M059J (cell line): Measurements from ENCODE around the gene SEC14L1. TPM values are rescaled to one million over a fixed set of nuclear protein-coding genes. Genes with fewer than 3 reads are reported as not detected.

Experiments used
- DNase-seq: peaks from one replicate; pipeline ENCODE4 v3.0.0-alpha.2; 2012; ENCODE audit warnings: low read depth
- total RNA-seq: library from RNA; depleted of rRNA; stranded (reverse); fragments of >200 nt; shearing (Covaris generic); gene quantifications from 2 replicates; pipeline ENCODE4 v1.2.3, GENCODE V29; 2014

SEC14L1 gene
- total RNA-seq, 1 experiment from 2014 or later: 49.4 TPM

DNA sequence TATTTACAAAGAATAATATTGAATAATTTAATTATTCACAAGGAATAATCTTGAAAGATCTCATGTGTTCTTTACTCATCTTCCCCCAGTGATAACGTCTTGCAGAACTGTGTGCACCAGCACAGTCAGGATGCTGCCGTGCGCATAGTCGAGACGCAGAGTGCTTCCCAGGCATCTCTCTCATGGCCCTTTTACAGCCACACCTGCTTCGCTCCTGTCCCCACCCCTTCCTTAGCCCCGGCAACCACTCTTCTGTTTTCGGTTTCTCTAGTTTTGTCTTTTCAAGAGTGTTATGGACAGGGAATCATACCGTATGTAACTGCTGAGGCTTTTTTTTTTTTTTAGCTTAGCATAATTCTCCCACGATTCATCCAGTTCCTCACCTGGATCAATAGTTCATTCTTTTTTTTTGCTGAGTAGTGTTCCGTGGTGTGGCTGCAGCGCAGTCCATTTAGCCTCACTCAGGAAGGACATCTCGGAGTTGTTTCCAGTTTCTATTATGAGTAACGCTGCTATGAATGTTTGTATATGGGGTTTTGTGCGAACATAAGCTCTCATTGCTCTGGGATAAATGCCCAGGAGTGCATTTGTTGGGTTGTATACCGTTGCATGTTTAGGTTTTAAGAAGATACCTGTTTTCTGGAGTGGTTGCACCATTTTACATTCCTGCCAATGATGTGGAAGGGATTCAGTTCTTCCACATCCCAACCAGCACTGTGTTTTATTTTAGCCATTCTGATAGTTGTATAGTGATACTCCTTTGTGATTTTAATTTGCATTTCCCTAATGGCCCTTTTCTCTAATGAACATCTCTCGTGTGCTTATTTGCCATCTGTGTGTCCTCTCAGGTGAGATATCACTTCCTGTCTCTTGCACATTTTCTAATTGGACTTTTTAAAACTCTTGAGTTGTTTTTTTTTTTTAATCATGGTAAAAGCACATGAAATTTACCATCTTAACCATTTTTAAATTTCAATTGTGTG lies 47.6 kb downstream of the SEC14L1 start:
- DNase-seq: peak; percentile 11

DNA sequence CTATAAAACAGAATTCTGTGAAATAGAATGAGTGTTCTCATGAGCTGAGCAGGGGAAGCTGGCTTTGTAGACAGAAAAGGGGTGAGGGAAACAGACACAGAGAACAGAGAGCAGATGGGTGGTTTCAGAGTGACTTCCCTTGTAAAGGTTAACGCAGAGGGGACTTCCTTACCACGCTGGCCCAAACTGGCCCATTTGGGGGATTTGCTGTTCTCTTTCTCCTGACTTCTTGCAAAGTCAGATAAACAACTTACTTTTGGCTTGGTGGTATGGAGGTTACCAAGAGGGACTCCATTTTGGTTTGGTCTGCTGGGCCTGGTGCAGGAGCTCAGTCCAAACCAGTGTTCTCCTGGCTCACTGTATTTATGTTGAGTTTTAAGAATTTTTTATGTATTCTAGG lies 48.4 kb downstream of the SEC14L1 start:
- DNase-seq: no peak

DNA sequence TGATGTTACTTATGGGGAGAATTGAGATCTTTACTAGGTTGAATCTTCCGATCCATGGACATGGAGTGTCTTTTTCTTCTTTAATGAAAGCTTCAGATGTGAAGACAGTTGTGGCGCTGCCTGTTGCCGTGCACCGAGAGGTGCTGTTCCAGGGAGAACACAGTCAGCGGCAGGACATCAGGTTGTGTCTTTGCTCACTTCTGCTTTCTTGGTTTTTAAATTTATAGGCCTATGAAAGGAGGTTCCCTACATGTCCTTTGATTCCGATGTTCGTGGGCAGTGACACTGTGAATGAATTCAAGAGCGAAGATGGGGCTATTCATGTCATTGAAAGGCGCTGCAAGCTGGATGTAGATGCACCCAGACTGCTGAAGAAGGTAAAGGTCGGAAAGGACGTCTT lies 49.8 kb downstream of the SEC14L1 start:
- DNase-seq: no peak

DNA sequence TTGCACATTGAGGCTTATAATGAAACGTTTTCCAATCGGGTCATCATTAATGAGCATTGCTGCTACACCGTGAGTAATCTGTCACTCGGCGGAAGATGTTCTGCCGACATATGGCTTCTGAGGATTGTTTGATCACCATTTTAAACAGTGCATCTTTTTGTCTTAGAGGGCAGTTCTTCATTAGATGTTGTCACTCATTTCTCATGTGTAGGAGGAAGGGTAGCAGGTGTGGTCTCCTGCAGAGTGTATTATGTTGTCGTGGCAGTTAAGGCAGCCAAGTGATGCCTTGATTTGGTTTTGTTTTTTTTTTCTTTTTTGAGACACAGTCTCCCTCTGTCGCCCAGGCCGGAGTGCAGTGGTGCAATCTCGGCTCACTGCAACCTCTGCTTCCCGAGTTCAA lies 50.5 kb downstream of the SEC14L1 start:
- no peak for DNase-seq

DNA sequence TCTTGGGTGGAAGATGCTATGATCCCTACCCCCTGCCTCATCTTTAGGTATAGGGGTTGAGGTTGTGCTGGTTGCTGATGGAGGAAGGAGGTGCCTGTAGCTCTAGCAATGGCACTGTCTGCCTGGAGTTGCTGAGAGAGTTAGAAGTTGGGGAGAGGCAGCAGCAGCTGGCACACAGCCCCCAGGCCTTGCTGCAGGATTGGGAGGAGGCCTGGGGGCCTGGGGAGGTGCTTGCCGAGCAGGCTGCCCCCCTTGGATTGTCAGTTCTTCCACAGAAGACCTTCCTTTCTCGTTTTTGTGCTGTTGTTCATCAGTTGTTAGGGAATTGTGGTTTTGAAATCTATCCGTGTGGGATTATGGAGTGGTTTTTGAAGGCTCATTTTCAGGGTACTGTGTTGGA lies 52.9 kb downstream of the SEC14L1 start:
- no peak for DNase-seq

DNA sequence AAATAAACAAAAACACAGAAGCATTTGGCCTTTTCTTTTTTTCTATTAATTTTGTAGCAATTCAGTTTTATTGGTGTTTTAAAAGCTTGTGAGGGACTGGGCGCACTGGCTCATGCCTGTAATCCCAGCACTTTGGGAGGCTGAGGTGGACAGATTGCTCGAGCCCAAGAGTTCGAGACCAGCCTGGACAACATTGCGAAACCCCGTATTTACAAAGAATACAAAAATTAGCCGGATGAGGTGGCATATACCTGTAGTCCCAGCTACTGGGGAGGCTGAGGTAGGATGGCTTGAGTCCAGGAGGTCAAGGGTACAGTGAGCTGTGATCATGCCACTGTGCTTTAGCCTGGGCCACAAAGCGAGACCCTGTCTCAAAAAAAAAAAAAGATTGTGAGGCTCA lies 53.4 kb downstream of the SEC14L1 start:
- no peak for DNase-seq

DNA sequence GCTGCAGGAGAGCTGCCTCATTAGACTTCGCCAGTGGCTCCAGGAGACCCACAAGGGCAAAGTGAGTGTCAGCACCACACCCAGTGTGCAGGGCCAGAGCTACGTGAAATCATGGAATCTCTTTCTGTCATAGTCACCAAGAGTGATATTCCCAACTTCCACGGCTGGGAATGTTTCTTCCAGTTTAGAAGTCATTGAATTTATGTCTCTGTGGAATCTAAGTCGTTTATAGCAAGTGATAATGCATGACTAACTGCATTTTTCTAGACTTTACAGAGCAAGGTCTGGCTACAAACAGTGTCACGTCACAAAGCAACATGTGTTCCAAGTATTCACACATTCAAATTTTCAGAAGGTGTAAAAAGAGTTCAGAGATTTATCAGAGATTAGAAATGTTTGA lies 55.5 kb downstream of the SEC14L1 start:
- DNase-seq: no peak

DNA sequence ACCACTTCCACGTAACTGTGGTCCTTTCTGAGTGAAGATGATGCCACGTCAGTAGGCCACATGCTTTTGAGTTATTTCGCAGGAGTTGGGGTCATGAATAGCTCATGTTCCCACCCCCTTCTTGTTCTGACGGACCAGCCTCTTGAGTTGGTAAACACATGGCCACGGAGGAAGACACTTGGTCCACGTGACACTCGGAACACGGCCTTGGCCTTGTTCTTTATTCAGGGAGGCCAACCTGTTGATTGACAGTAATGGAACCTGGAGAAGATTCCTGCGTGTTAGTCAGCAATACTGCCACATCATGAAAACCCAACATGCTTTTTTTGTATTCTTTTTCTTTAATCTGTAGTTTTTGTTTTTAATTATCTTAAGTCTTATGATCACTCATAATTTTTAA lies 56.3 kb downstream of the SEC14L1 start:
- DNase-seq: no peak

DNA sequence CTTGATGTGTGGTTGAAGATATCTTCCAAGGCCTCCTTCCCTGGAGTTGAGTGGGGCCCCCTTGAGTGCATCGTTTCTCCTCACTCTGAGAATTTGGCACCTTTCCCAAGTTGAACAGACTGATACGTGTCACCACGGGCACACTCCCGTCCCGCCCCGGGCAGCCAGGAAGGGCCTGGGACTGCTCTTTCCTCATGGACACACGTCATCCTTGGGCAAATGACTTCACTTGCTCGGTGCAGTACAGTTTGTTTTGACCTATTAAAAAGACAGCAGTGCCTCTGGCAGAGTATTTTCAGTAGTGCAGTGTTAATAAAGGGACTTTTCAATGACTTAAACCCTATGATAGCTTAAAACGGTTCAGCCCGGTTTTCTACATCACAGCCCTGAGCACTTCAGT lies 59.9 kb downstream of the SEC14L1 start:
- DNase-seq: no peak

DNA sequence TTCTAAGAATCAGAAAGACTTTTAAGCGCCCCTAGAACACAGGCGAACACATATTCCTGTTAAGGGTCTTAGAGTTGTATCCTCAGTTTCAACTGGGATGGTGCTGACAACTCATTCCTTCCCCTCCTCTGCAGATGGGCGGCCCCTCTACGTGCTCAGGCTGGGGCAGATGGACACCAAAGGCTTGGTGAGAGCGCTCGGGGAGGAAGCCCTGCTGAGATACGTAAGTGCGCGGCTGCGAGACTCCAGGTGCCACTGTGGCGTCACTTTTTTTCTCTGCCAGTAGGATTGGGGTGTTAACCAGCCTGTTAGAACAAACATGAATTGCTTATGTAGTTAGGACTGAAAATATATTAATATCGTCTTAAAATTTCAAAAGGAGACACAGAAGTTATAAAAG lies 62.7 kb downstream of the SEC14L1 start:
- DNase-seq: no peak

DNA sequence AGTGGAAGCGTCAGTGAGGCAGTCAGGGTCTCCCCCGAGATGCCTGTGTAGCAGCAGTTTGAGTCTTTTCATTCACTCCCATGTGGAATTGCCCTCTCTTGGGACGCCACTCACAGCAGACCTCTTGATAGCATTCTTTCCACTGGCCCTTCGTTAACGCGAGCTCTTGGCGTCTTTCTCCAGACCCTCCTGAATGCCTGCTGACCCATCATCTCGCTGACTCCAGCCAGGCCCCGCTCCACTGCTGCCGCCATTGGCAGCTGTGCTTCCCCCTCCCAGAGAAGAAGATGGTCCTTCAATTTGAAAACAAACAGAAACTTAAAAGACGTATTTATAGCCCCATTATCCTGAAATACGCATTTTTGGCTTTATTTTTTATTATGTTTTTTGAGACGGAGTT lies 63.1 kb downstream of the SEC14L1 start:
- DNase-seq: no peak

DNA sequence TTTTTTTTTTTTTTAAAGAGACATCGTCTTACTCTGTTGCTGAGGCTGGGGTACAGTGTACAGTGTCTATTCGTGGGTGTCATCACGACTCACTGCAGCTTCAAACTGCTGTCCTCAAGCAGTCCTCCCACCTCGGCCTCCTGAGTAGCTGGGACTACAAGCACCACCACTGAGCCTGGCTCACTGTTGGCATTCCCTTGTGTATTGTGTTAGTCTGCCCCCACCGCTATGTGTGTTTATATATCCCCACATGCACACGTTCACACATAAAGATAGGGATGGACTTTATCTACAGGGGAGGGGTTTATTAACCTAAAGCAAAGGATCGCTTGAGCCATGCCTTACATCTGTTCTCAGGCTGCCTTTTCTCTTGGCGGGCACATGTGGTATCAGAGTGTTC lies 63.8 kb downstream of the SEC14L1 start:
- no peak for DNase-seq

DNA sequence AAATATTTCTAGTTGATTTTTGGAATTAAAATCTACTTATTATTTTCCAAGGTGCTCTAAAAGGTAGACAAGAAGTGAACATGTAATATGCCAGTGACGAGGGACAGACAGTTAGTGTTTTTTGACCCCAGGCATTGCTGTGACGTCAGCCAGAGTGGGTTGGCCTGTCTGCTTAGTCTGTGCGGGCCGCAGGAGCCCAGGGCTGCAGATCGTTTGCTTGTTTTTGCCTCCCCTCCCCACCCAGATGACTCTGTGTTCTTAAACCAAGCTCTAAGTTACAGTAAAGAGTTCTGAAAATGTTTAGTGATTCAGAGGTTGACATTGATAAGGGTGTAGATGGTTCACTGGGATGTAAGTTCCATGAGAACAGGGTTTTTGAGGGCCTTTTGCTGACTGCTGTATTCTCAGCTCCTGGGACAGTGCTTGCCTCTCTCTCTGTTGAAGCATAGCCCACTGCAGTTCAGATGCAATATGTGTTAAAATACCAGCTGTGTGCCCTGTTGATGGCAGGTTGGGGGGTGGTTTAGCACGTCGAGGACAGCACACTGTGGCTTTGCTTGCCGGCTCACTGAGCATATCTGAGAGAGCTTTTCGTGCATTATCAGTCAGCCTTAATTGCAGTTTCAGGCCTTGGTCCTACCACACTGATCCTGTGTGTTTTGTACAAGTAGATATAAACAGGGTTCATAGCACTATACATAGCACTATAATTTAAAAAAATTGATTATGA lies 64.8 kb downstream of the SEC14L1 start:
- DNase-seq: no peak

DNA sequence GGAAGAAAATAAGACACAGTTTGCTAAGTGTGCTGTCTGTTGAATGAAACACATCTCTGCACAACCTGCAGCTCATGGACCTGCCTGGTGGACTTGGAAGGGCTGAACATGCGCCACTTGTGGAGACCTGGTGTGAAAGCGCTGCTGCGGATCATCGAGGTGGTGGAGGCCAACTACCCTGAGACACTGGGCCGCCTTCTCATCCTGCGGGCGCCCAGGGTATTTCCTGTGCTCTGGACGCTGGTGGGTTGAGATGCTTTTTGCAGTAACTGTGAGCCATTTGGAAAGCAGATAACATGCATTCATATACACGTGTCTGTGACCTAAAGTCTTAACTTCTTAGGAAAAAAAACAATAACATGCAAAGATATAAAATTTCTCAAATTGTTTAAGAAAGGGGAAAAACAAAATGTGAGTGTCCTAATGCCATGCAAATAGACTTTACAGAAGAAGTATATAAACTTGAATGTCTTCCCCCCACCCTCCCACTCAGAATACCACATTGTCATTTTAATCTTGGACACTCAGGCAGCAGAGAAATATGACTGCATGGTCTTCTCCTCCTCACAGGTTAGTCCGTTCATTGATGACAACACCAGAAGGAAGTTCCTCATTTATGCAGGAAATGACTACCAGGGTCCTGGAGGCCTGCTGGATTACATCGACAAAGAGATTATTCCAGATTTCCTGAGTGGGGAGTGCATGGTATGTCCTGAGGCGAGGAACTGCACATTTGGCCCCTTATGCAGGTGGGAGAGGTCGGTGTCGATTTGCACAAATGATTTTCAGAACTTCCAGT lies 65.6 kb downstream of the SEC14L1 start:
- no peak for DNase-seq

DNA sequence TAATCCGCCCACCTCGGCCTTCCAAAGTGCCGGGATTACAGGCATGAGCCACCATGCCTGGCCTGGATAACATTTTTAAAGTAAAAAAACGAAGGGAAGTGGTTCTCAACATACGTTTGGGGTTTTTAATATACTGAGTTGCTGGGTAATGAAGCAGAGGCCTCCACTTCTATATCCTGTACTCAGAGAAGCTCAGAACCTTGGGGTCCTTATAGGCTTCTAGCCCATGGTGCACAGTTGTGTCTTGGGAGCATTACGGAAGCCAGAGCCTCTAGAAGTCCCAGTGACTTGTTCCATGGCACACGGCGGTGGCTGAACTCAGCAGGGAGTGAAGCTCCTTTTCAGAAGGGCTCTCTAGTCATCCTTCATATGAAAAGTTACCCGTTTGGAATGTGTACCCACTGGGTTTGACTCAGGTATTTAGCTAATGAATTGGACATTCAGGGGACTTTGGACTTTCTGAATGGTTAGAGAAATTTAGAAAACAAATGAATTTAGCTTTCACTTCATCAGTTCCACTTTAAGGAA lies 67.0 kb downstream of the SEC14L1 start:
- no peak for DNase-seq

DNA sequence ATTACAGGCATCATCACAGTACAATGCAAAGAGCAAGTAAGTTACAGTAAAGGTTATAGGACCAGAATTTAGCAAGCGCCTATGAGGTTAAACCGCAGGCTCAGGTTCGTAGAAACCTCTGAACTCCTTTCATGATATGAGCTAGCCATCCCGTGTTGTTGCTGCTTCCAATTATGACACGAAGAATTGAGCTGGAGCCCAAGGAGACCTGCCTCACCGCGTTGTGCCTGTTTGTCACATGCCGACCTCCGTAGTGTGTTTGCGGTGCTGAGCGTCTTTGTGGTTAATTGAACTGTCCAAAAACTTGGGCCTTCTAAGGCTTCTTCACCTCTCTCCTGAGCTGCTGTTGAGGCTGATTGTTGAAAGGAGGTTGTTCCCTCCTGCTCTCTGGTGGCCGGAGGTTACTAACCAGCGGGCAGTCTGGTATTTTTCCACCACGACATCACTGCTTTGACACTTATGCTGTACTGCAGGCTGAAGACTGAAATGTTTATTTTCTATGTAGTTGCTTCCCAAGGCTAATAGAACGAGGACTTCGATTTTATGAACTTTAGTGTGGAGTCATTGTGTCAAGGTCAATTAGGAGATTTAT lies 67.5 kb downstream of the SEC14L1 start:
- DNase-seq: peak; percentile 52

DNA sequence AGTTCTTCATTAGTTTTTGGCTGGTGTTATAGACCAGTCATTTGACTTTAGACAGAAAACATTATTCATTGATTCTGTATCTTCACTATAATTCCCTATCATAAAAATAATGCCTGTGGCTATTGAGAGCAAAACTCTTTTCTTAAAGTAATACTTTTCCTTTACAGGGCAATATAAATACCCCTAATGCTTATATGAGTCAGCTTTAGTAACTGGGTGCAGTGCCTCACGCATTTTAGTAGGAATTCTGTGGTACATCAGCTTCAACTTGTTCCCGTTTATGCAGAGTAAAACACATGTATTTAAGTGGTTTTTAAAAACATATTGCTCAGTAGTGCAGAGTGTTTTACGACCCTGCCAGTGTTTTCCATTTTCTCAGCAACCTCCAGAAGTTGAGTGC lies 68.1 kb downstream of the SEC14L1 start:
- no peak for DNase-seq

DNA sequence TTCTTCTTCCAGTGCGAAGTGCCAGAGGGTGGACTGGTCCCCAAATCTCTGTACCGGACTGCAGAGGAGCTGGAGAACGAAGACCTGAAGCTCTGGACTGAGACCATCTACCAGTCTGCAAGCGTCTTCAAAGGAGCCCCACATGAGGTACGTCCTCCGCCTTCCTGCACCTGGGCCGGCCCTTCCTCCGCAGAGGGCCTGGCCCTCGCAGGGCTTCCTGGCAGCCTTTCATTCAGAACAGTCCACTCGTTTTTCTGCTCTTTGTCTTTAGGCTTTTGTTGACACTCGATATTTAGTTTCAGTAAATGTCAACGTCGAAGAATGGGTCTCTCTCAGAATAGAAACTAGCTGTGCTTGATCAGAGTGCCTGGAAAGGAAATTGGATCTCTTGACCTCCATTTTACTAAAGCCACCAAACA lies 68.6 kb downstream of the SEC14L1 start:
- DNase-seq: no peak

DNA sequence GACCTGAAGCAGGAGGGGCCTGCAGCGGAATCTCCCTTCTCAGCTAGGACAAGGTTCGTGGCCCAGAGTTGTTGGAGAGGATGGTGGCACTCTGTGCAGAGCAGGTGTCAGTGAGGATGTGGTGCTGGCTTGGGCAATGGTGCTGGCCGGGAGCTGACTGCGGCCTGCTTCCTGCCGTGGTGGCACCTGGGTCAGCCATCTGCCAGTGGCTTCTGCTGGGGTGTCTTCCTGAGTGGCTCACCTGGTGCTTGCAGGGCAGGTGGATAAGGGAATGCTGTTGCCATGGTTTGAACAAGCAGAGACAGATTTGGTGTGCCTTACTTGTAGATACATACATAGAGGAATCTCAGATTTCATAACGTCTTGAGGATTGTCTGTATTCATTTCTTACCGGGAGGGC lies 69.6 kb downstream of the SEC14L1 start:
- no peak for DNase-seq

DNA sequence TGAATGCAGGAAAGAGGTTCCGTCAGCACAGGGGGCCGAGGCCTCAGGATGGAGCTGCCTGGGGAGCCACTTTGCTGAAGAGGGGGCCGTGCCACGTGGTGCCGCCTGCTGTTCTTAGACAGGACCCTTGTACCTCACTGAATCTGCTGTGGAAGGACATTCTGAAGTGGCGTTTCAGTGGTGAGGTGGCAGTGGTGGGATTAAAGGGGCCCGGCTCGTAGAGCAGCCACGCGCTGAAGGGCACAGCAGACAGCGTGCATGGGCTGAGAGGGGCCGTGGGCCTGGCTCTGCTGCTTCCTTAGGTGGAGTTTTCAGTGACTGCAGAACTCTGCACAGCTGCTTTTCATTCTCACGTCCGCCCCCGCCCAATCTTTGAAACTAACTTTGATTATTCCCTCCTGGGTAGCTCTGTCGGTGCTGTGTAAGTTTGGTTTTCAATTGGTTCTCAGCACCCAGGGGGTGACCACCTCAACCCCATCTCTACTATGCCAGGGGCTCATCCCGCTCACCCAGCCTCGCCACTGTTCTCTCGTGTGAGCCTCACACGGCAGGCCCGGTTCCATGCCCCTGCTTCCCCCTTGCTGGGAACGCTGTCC lies 70.3 kb downstream of the SEC14L1 start:
- no peak for DNase-seq

DNA sequence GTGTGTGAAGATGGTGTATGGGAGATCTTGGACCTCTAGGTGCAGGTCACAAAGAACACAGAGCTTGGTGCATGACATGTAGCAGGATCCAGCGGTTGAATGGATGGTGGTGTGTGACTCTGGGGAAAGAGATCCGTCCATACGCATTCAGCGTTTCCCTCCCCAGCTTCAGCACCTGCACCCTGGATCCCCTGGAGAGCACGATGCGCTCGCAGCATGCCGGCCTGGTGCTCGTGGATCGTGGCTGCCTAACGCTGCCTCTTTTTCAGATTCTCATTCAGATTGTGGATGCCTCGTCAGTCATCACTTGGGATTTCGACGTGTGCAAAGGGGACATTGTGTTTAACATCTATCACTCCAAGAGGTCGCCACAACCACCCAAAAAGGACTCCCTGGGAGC lies 70.9 kb downstream of the SEC14L1 start:
- DNase-seq: no peak
